ENCODE results near the gene CALHM5. TPM values are rescaled to one million over a fixed set of nuclear protein-coding genes. Genes with fewer than 3 reads are reported as not detected.

Gene CALHM5
- total RNA-seq, 4 donors from 2014 or later: 0.27 to 3.8 (median 0.64) TPM; not detected in 1

DNA sequence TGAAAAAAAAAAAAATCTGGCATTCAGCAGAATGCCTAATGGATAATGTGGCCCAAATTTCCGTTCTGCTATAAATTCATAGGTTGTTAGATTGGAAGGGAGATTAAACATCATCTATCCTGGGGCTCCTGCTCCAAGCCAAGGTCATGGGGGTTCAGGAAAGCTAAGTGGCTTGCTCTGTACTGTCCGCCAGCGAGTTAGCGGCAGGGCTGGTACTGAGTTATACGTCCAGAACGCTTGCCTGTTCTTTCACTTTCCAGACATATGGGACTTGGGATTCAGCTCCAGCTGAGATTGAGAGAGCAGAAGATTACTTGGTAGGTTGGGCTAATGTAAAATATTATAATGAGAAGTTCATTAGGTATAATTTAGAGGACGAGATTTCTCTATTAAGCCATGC, 60.7 kb downstream of the CALHM5 start:
- 0 to 2% methylated on average over 2 to 7 of the region's 7 CpGs for WGBS, 2 donors (ENCODE audit: low coverage in 1 of 2)
- TF ChIP-seq EP300 (IDR thresholded peaks at IDR 0.05; ENCODE audit: low read depth) (no peak), POLR2A (IDR thresholded peaks at IDR 0.05) (no peak), CTCF (IDR thresholded peaks at IDR 0.05) (no peak), POLR2AphosphoS5 (IDR thresholded peaks at IDR 0.05) (no peak)
- DNase-seq: peak; percentile 37
- Histone ChIP-seq H3K4me1 (peaks cover 11 to 29% (median 18%) of the 10 kb centered on the region in 4 donors), H3K4me3 (peak overlapping the region; percentile 74 to 89 (median 80)), H3K9me3 (no peaks in the 10 kb centered on the region), H3K36me3 (peaks cover 0 to 3% (median 0%) of the 10 kb centered on the region in 4 donors), H3K27ac (peak overlapping the region; percentile 93 to 96 (median 94)), H3K27me3 (no peaks in the 10 kb centered on the region)
- in situ Hi-C loops (cut with MboI; ENCODE audit: low pct_ligation_motif_present in 1 of 4, low pct_unique_long_range_greater_than_20kb in 1 of 4, low sequenced_read_pairs in 3 of 4): no loop called here
- intact Hi-C loops (cut with DNase I; ENCODE audit: low total_unique reads): no loop called here

Other genes with a start within 250 kb of the CALHM5 start
- gene TSPYL1, start 231.7 kb upstream of the CALHM5 start, total RNA-seq: 10 to 100 TPM; 16.1 to 59.8 (median 47.9) TPM
- gene DSE, start 140.7 kb upstream of the CALHM5 start, total RNA-seq: 10 to 100 TPM in 2 of 4 donors, 1 to 10 TPM in 2; 3.8 to 16.7 (median 9.2) TPM
- 10 to 100 TPM in 1 of 4 donors, 1 to 10 TPM in 2, not detected in 1; 3.3 to 21.7 (median 3.3) TPM for gene CALHM6, start 50.3 kb upstream of the CALHM5 start, total RNA-seq
- gene TRAPPC3L, start 34.0 kb downstream of the CALHM5 start, total RNA-seq: not detected
- gene CALHM4, start 42.1 kb downstream of the CALHM5 start, total RNA-seq: not detected
- gene RWDD1, start 59.9 kb downstream of the CALHM5 start, total RNA-seq: 10 to 100 TPM; 16.7 to 37.2 (median 30.3) TPM
- gene RSPH4A, start 104.8 kb downstream of the CALHM5 start, total RNA-seq: under 1 TPM in 2 of 4 donors, not detected in 2; 0.32 to 0.55 TPM
- gene ZUP1, start 157.1 kb downstream of the CALHM5 start, total RNA-seq: 10 to 100 TPM in 2 of 4 donors, 1 to 10 TPM in 1, not detected in 1; 10.0 to 14.1 (median 11.4) TPM
- 1 to 10 TPM in 3 of 4 donors, under 1 TPM in 1; 0.20 to 5.6 (median 2.2) TPM for gene KPNA5, start 169.6 kb downstream of the CALHM5 start, total RNA-seq